GM23248 (cell line): Measurements from ENCODE around the gene GOLGA3. TPM values are rescaled to one million over a fixed set of nuclear protein-coding genes. Genes with fewer than 3 reads are reported as not detected.
"Not testable (repeated sequence)": the region's sequence is repeated elsewhere in the genome, so short reads cannot be mapped to it uniquely, and the experiment has no call there.

Source experiments
- DNase-seq: peaks from one replicate; pipeline ENCODE4 v3.0.0-alpha.2; 2015
- H2AFZ ChIP-seq: fragments of 200-600 bp; sonication (generic); 2 replicates; pipeline ENCODE4 v1.6.1; 2016; ENCODE audit warnings: antibody characterized with exemption
- H3F3A ChIP-seq: fragments of 200-600 bp; sonication (generic); 2 replicates; pipeline ENCODE4 v1.6.1; 2016; ENCODE audit warnings: mild to moderate bottlenecking, antibody characterized with exemption, mixed run types; ENCODE audit not compliant: insufficient read depth
- H3K27ac ChIP-seq: fragments of 200-600 bp; sonication (generic); 2 replicates; pipeline ENCODE4 v1.5.1; 2016; ENCODE audit warnings: mild to moderate bottlenecking
- H3K27me3 ChIP-seq: fragments of 200-600 bp; sonication (generic); replicated peaks from 2 replicates; pipeline ENCODE4 v1.6.1; 2016; ENCODE audit warnings: mild to moderate bottlenecking; ENCODE audit not compliant: insufficient read depth
- H3K36me3 ChIP-seq: fragments of 200-600 bp; sonication (generic); 2 replicates; pipeline ENCODE4 v1.6.1; 2016; ENCODE audit warnings: low read depth, mild to moderate bottlenecking
- H3K4me1 ChIP-seq: fragments of 200-600 bp; sonication (generic); 2 replicates; pipeline ENCODE4 v1.6.1; 2016; ENCODE audit warnings: mild to moderate bottlenecking; ENCODE audit not compliant: insufficient read depth
- H3K4me2 ChIP-seq: fragments of 200-600 bp; sonication (generic); one replicate; pipeline ENCODE4 v1.6.1; 2016; ENCODE audit warnings: mild to moderate bottlenecking; ENCODE audit not compliant: unreplicated experiment
- H3K4me3 ChIP-seq: fragments of 200-600 bp; sonication (generic); 2 replicates; pipeline ENCODE4 v1.5.1; 2016; ENCODE audit warnings: mild to moderate bottlenecking
- H3K79me2 ChIP-seq: fragments of 200-600 bp; sonication (generic); 2 replicates; pipeline ENCODE4 v1.6.1; 2016; ENCODE audit warnings: mild to moderate bottlenecking; ENCODE audit not compliant: insufficient read depth
- H3K9ac ChIP-seq: fragments of 200-600 bp; sonication (generic); 2 replicates; pipeline ENCODE4 v1.6.1; 2016; ENCODE audit warnings: mild to moderate bottlenecking
- H3K9me2 ChIP-seq: fragments of 200-600 bp; sonication (generic); 2 replicates; pipeline ENCODE4 v1.6.1; 2016; ENCODE audit warnings: mixed run types, mild to moderate bottlenecking, moderate library complexity; ENCODE audit not compliant: insufficient read depth
- H3K9me3 ChIP-seq: fragments of 200-600 bp; sonication (generic); one replicate; pipeline ENCODE4 v1.6.1; 2017; ENCODE audit warnings: low read depth
- H4K20me1 ChIP-seq: fragments of 200-600 bp; sonication (generic); 2 replicates; pipeline ENCODE4 v1.6.0; 2016; ENCODE audit not compliant: insufficient read depth
- EZH2 ChIP-seq: fragments of 200-600 bp; sonication (generic); IDR thresholded peaks from 2 replicates; pipeline ENCODE4 v1.6.1; 2018; ENCODE audit warnings: antibody characterized with exemption, mild to moderate bottlenecking; ENCODE audit not compliant: insufficient read depth, poor library complexity, severe bottlenecking
- EZH2phosphoT487 ChIP-seq: fragments of 200-600 bp; sonication (generic); IDR thresholded peaks from 2 replicates; pipeline ENCODE4 v1.6.1; 2018; ENCODE audit warnings: antibody characterized with exemption, moderate library complexity, mild to moderate bottlenecking, low read depth; ENCODE audit not compliant: insufficient read depth
- WGBS, 2 experiments: methylation state at CpG; one replicate each; pipeline ENCODE4 v1.1.6; 2015 to 2017; ENCODE audit warnings: low lambda C conversion rate in 2 of 2, low coverage in 1 of 2; ENCODE audit errors: missing lambda C conversion rate in 2 of 2; 5-methylcytosine and 5-hydroxymethylcytosine counted together
- in situ Hi-C: fragments of 300-500 bp; cut with MboI; formaldehyde crosslinking; loops from 2 replicates; pipeline ENCODE4 v1.15.0; 2020
- polyA plus RNA-seq: library from polyadenylated mRNA; unstranded; fragments of >200 nt; fragmentation: Nextera tagmentation; extraction: Ambion mirVana; gene quantifications from 2 replicates; pipeline ENCODE4 v1.2.1, GENCODE V29; 2016
- total RNA-seq: library from RNA; depleted of rRNA; stranded (reverse); fragments of >200 nt; shearing (Covaris generic); gene quantifications from 2 replicates; pipeline ENCODE4 v1.2.3, GENCODE V29; 2014

Gene GOLGA3
- total and polyA plus RNA-seq, 2 experiments from 2014 or later: 38.1 to 118 TPM

DNA sequence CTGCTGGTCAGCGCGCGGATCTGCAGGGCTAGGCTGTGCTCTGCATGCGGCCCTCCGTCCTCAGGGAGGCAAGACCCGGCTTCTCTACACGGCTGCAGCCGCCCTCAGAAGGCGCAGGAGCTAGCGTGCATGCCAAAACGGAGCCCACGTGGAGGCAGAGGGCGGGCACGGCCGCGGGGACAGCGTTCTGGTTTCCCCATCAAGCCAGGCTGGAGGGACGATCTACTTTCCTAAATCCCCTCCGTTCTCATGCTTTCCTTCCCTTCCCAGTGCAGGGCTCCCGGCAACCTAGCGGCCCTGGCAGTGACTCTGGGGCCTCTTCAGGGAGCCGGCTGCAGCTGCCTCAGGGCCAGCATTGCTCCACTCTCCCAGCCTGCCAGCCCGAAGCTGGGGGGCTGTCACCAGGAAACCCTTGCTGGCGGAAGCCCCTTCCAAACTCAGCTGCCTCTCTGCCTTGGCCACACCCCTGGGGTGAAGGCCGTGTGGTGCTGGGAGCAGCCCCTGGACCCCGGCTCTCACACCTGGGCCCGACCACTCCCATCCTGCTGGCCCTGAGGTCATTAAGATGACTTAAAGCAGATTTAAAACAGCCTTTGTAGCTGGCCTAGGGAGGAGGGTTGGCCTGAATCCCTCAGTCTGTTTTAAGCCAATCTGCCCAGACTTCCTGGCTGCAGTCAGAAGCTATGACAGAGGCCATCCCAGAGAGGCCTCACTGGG is 9.2 kb upstream of the GOLGA3 start:
- Histone ChIP-seq H4K20me1 (no peaks in the 10 kb centered on the region), H3K4me3 (no peak overlapping the region), H3K79me2 (no peaks in the 10 kb centered on the region; the same call in 1 of the 2 replicates), H3K4me1 (no peaks in the 10 kb centered on the region), H3K9me2 (no peaks in the 10 kb centered on the region), H3K27me3 (no peaks in the 10 kb centered on the region), H3K9me3 (no peaks in the 10 kb centered on the region), H3K36me3 (peaks cover 25% of the 10 kb centered on the region; the same call in 1 of the 2 replicates), H3F3A (no peaks in the 10 kb centered on the region), H3K27ac (peak overlapping the region; percentile 12; the same call in 1 of the 2 replicates), H3K9ac (no peak overlapping the region), H2AFZ (no peak overlapping the region), H3K4me2 (no peak overlapping the region)
- 40 to 47% methylated on average over 27 of the region's 27 CpGs for WGBS, 2 experiments
- TF ChIP-seq EZH2phosphoT487 (no peak), EZH2 (no peak)
- peak; percentile 55 for DNase-seq
- in situ Hi-C loops: no loop called here

- no peaks in the 10 kb centered on the region; the same call in 1 of the 2 replicates for H3K79me2 ChIP-seq
- peaks cover 16% of the 10 kb centered on the region; the same call in 1 of the 2 replicates for H3K36me3 ChIP-seq
- H2AFZ ChIP-seq: no peak overlapping the region
- no peaks in the 10 kb centered on the region for H4K20me1 ChIP-seq
- TF ChIP-seq EZH2phosphoT487: no peak
- no peak for TF ChIP-seq EZH2
- H3K27ac ChIP-seq: no peak overlapping the region
- no peak overlapping the region for H3K9ac ChIP-seq
- no peaks in the 10 kb centered on the region for H3K4me1 ChIP-seq
- H3K27me3 ChIP-seq: no peaks in the 10 kb centered on the region
- no peaks in the 10 kb centered on the region for H3K9me3 ChIP-seq
- H3F3A ChIP-seq: peaks cover 3% of the 10 kb centered on the region; the same call in 1 of the 2 replicates
- H3K4me2 ChIP-seq: no peak overlapping the region
- no peaks in the 10 kb centered on the region for H3K9me2 ChIP-seq
- WGBS, 2 experiments: 97 to 100% methylated on average over 5 of the region's 5 CpGs
- no peak overlapping the region for H3K4me3 ChIP-seq
- no peak for DNase-seq
- in situ Hi-C loops: no loop called here
These were observed 8.2 kb upstream of the GOLGA3 start for GRCh38 chr12:132836795-132837331.

- H3K9me2 ChIP-seq, H3K9me3 ChIP-seq, H3K27me3 ChIP-seq, H3K4me2 ChIP-seq, H3K4me1 ChIP-seq, H4K20me1 ChIP-seq, H3K79me2 ChIP-seq, in situ Hi-C loops, H3K27ac ChIP-seq, H2AFZ ChIP-seq, DNase-seq, H3K4me3 ChIP-seq, H3K9ac ChIP-seq, H3F3A ChIP-seq: not testable (repeated sequence)
- WGBS, 2 experiments: 98% methylated on average over 30 of the region's 30 CpGs; no CpG with 5 or more reads in 1 of the 2 experiments
- H3K36me3 ChIP-seq: peaks cover 13% of the 10 kb centered on the region; the same call in 1 of the 2 replicates
These were observed 7.6 kb upstream of the GOLGA3 start for GRCh38 chr12:132836230-132836629.

GRCh38 chr12:132835076-132836025 is 6.7 kb upstream of the GOLGA3 start:
- Histone ChIP-seq H3K27ac (no peak overlapping the region), H3K27me3 (no peaks in the 10 kb centered on the region), H3K36me3 (peaks cover 6% of the 10 kb centered on the region; the same call in 1 of the 2 replicates), H3F3A (peaks cover 5% of the 10 kb centered on the region; the same call in 1 of the 2 replicates), H3K79me2 (no peaks in the 10 kb centered on the region; the same call in 1 of the 2 replicates), H2AFZ (no peak overlapping the region), H3K4me1 (no peaks in the 10 kb centered on the region), H4K20me1 (no peaks in the 10 kb centered on the region), H3K4me3 (no peak overlapping the region), H3K9ac (no peak overlapping the region), H3K9me2 (no peaks in the 10 kb centered on the region), H3K4me2 (no peak overlapping the region), H3K9me3 (no peaks in the 10 kb centered on the region)
- in situ Hi-C loops: no loop called here
- no peak for DNase-seq
- TF ChIP-seq EZH2 (no peak), EZH2phosphoT487 (no peak)
- WGBS, 2 experiments: 93 to 96% methylated on average over 26 to 27 of the region's 42 CpGs
